K562 (cell line): ENCODE data around the gene SLC26A8. TPM values are rescaled to one million over a fixed set of nuclear protein-coding genes. Genes with fewer than 3 reads are reported as not detected.

Experiments
- ATAC-seq: fragments of 200-7000 bp; cut with Tn5 transposase; 3 replicates; pipeline ENCODE4 v1.9.1; 2020; ENCODE audit warnings: moderate library complexity
- BruUV-seq: library from RNA; stranded (reverse); fragments of 400-500 nt; replicated peaks from 2 replicates; lab custom pipeline; 2021; lab: Mats Ljungman, UMichigan
- CTCF ChIA-PET: fragments of 300-600 bp; formaldehyde crosslinking; extraction: SDS; loops from one replicate; lab custom pipeline; 2021; ENCODE audit warnings: low intra/inter-chr PET ratio; lab: Yijun Ruan, JAX
- POLR2A ChIA-PET: fragments of 300-600, 350-650 bp; sonication (Branson Sonifier 250); formaldehyde crosslinking; extraction: SDS; loops from one replicate; lab custom pipeline; 2021; ENCODE audit warnings: antibody characterized with exemption, inconsistent platforms; lab: Yijun Ruan, JAX
- DNase-seq, 4 experiments: peaks; one replicate each; pipeline versions ENCODE4 v3.0.0 to v3.0.0-alpha.2; 2011 to 2018; ENCODE audit warnings: low spot score in 3 of 4, mixed read lengths in 3 of 4; ENCODE audit errors: extremely low read depth in 1 of 4
- FAIRE-seq: peaks from 2 replicates; lab custom pipeline; 2011; peaks lifted over from hg19 to GRCh38; lab: Jason Lieb, UNC
- H2AFZ ChIP-seq: 2 replicates; pipeline ENCODE4 v1.6.0; 2011; ENCODE audit warnings: low read depth, low read length, control low read depth, inconsistent platforms
- H3K27ac ChIP-seq: fragments of 200-600 bp; 3 replicates; pipeline ENCODE4 v1.8.0; 2011; ENCODE audit warnings: low read depth, mild to moderate bottlenecking, control low read depth, inconsistent platforms, low read length, moderate library complexity, mixed read lengths; ENCODE audit errors: extremely low read depth
- H3K27me3 ChIP-seq, 2 experiments: fragments of 300-600 bp in 1 of 2; 2 replicates in 1 of 2; 3 replicates in 1 of 2; pipeline versions ENCODE4 v1.6.0 to v1.8.0; 2011; ENCODE audit warnings: inconsistent platforms in 2 of 2, low read length in 2 of 2, mild to moderate bottlenecking in 1 of 2, mixed read lengths in 1 of 2, moderate library complexity in 1 of 2; ENCODE audit not compliant: control insufficient read depth in 2 of 2, insufficient read depth in 2 of 2
- H3K36me3 ChIP-seq: fragments of 300-600 bp; 3 replicates; pipeline ENCODE4 v1.8.0; 2011; ENCODE audit warnings: mild to moderate bottlenecking, low read length, inconsistent platforms; ENCODE audit not compliant: control insufficient read depth, insufficient read depth
- H3K4me1 ChIP-seq, 2 experiments: fragments of 200-600 bp in 1 of 2; replicated peaks in 1 of 2; 2 replicates in 1 of 2; 3 replicates in 1 of 2; pipeline versions ENCODE4 v1.5.1 to v1.8.0; 2011; ENCODE audit warnings: inconsistent platforms in 2 of 2, low read length in 2 of 2, mild to moderate bottlenecking in 1 of 2, mixed read lengths in 1 of 2, moderate library complexity in 1 of 2; ENCODE audit not compliant: control insufficient read depth in 2 of 2, insufficient read depth in 2 of 2
- H3K4me2 ChIP-seq: 2 replicates; pipeline ENCODE4 v1.6.1; 2011; ENCODE audit warnings: low read length, control low read depth, inconsistent platforms, mixed read lengths; ENCODE audit not compliant: insufficient read depth
- H3K4me3 ChIP-seq: fragments of 200-600 bp; sonication (generic), shearing (Covaris generic); 2 replicates; pipeline ENCODE4 v1.5.1; 2016; ENCODE audit warnings: control low read depth, inconsistent platforms
- H3K79me2 ChIP-seq: fragments of 200-600 bp; 3 replicates; pipeline ENCODE4 v1.8.0; 2011; ENCODE audit warnings: low read length, inconsistent platforms; ENCODE audit not compliant: control insufficient read depth, insufficient read depth
- H3K9ac ChIP-seq, 2 experiments: 2 replicates each; pipeline versions ENCODE4 v1.6.0 to v1.6.1; 2011; ENCODE audit warnings: low read depth in 2 of 2, low read length in 2 of 2, control low read depth in 1 of 2, inconsistent platforms in 1 of 2, mild to moderate bottlenecking in 1 of 2, mixed read lengths in 1 of 2; ENCODE audit not compliant: insufficient read depth in 1 of 2
- H3K9me1 ChIP-seq: one replicate; pipeline ENCODE4 v1.6.0; 2011; ENCODE audit warnings: inconsistent platforms, mild to moderate bottlenecking, low read length, moderate library complexity; ENCODE audit not compliant: control insufficient read depth, insufficient read depth
- H3K9me3 ChIP-seq: replicated peaks from 2 replicates; pipeline ENCODE4 v1.5.1; 2011; ENCODE audit warnings: low read depth, low read length, inconsistent platforms; ENCODE audit not compliant: control insufficient read depth, insufficient read depth
- H4K20me1 ChIP-seq: replicated peaks from 2 replicates; pipeline ENCODE4 v1.6.1; 2011; ENCODE audit warnings: low read length, inconsistent platforms, mixed read lengths; ENCODE audit not compliant: control insufficient read depth, insufficient read depth
- BCL6 ChIP-seq: fragments of 250-450 bp; sonication (Bioruptor Pico); IDR thresholded peaks from 2 replicates; pipeline ENCODE4 v1.4.0; 2020
- BRCA1 ChIP-seq, 2 experiments: fragments of 450-650 bp in 1 of 2; sonication (generic) in 1 of 2; formaldehyde crosslinking in 1 of 2; IDR thresholded peaks; 2 replicates each; pipeline versions ENCODE4 v1.5.0 to v1.6.1; 2017 to 2020; ENCODE audit warnings: mild to moderate bottlenecking in 1 of 2, missing genetic modification reagents in 1 of 2
- CREBBP ChIP-seq: IDR thresholded peaks from one replicate; pipeline ENCODE4 v1.6.1; 2012; ENCODE audit warnings: low read depth, mild to moderate bottlenecking, control low read depth, inconsistent platforms, low read length
- DIDO1 ChIP-seq: fragments of 450-650 bp; IDR thresholded peaks from 2 replicates; pipeline ENCODE4 v1.6.1; 2016; ENCODE audit warnings: low read depth, missing biosample characterization, missing genetic modification characterization
- EHMT2 ChIP-seq: fragments of 450-650 bp; IDR thresholded peaks from 2 replicates; pipeline ENCODE4 v1.6.1; 2018; ENCODE audit warnings: antibody characterized with exemption
- KDM1A ChIP-seq, 2 experiments: fragments of 450-650 bp; IDR thresholded peaks; 2 replicates each; pipeline ENCODE4 v1.6.1; 2016; ENCODE audit warnings: mild to moderate bottlenecking in 2 of 2
- MECOM ChIP-seq: fragments of 250-450 bp; sonication (Bioruptor Pico); IDR thresholded peaks from 2 replicates; pipeline ENCODE4 v1.8.0; 2022; ENCODE audit warnings: inconsistent platforms
- PCBP2 ChIP-seq: fragments of 200-400 bp; formaldehyde crosslinking; IDR thresholded peaks from 2 replicates; pipeline ENCODE4 v1.6.1; 2018; ENCODE audit warnings: low read length, low read depth, mild to moderate bottlenecking, moderate library complexity; ENCODE audit not compliant: poor library complexity, severe bottlenecking
- SAFB2 ChIP-seq: fragments of 200-400 bp; formaldehyde crosslinking; IDR thresholded peaks from 2 replicates; pipeline ENCODE4 v1.6.1; 2018; ENCODE audit warnings: borderline replicate concordance, low read length, low read depth, moderate library complexity; ENCODE audit not compliant: severe bottlenecking
- ZC3H8 ChIP-seq: fragments of 450-650 bp; IDR thresholded peaks from 2 replicates; pipeline ENCODE4 v1.6.1; 2017
- ZNF324 ChIP-seq: fragments of 250-450 bp; sonication (Bioruptor Pico); IDR thresholded peaks from 2 replicates; pipeline ENCODE4 v1.4.0; 2020; ENCODE audit warnings: mild to moderate bottlenecking
- ZNF583 ChIP-seq: fragments of 250-450 bp; sonication (Bioruptor Pico); IDR thresholded peaks from 2 replicates; pipeline ENCODE4 v1.4.0; 2020
- WGBS: fragments of 100-300 bp; shearing (Covaris generic); methylation state at CpG from one replicate; pipeline ENCODE4 v1.1.6; 2016; ENCODE audit warnings: low coverage, mixed read lengths; ENCODE audit not compliant: insufficient coverage; ENCODE audit errors: missing lambda C conversion rate; 5-methylcytosine and 5-hydroxymethylcytosine counted together
- in situ Hi-C: fragments of 300-500 bp; cut with MboI; formaldehyde crosslinking; loops from 4 replicates; pipeline ENCODE4 v1.15.0; 2018; ENCODE audit warnings: inconsistent platforms, mixed read lengths
- intact Hi-C: fragments of 100-400 bp; cut with micrococcal nuclease; formaldehyde crosslinking; loops from 2 replicates; pipeline ENCODE4 v1.14.2; 2022
- polyA plus RNA-seq, 8 experiments: library from polyadenylated mRNA; depleted of rRNA in 4 of 8; stranded (reverse) in 5 of 8; unstranded in 3 of 8; fragments of >200 nt; fragmentation: Nextera tagmentation in 2 of 8; fragmentation: Illumina TruSeq in 1 of 8; extraction: Ambion mirVana in 2 of 8; extraction: Trizol in 1 of 8; gene quantifications; 2 replicates each; pipeline versions ENCODE4 v1.2.1 to v1.2.3, GENCODE V29; 2011 to 2014; ENCODE audit warnings: inconsistent platforms in 1 of 8, missing spikeins in 1 of 8
- total RNA-seq, 7 experiments: library from RNA; depleted of rRNA in 6 of 7; stranded (reverse); fragments of >200 nt in 6 of 7; fragmentation: Illumina TruSeq in 2 of 7; extraction: Trizol in 2 of 7; gene quantifications; 2 replicates each; pipeline versions ENCODE4 v1.2.1 to v1.2.3, GENCODE V29; 2011 to 2021; ENCODE audit warnings: low replicate concordance in 1 of 7

Gene SLC26A8
- total and polyA plus RNA-seq, 9 of the 15 experiments (the other 6 are each of a cell fraction or from before 2014, with no cell fraction given): not detected

GRCh38 chr6:35967076-35967774 is 57.2 kb downstream of the SLC26A8 start (continued):
- TF ChIP-seq KDM1A (IDR thresholded peaks at IDR 0.05) (no peak), ZNF324 (no peak), MECOM (no peak), ZNF583 (no peak), BCL6 (CRISPR knock-in tag) (no peak), CREBBP (no peak), PCBP2 (no peak), ZC3H8 (no peak), DIDO1 (no peak), SAFB2 (no peak)
- TF ChIP-seq, all 486 proteins: peak for 0

GRCh38 chr6:35962779-35963560 is 61.5 kb downstream of the SLC26A8 start:
- Histone ChIP-seq H4K20me1 (no peaks in the 10 kb centered on the region; the same call in 1 of the 2 replicates), H3K4me2 (no peak overlapping the region), H3K27me3 (peaks cover 26 to 40% of the 10 kb centered on the region in 2 experiments), H3K9ac (no peak overlapping the region), H3K27ac (no peak overlapping the region), H3K79me2 (no peaks in the 10 kb centered on the region), H2AFZ (no peak overlapping the region), H3K4me1 (no peaks in the 10 kb centered on the region), H3K9me3 (no peaks in the 10 kb centered on the region), H3K36me3 (no peaks in the 10 kb centered on the region), H3K4me3 (no peak overlapping the region), H3K9me1 (no peaks in the 10 kb centered on the region)
- DNase-seq (no peak), ATAC-seq (no peak), FAIRE-seq (no peak)
- TF ChIP-seq BRCA1 (IDR thresholded peaks at IDR 0.05) (no peak), BRCA1 (CRISPR knock-in tag; IDR thresholded peaks at IDR 0.05) (no peak), EHMT2 (no peak)
- intact Hi-C loops: no loop called here
- 17% methylated on average over 14 of the region's 14 CpGs for WGBS
- BruUV-seq: no TSS peak
- in situ Hi-C loops: no loop called here
- ChIA-PET CTCF (interaction anchor here (0.6 kb wide), 1 partner anchor 22 kb away, joined by 3 read pairs; no protein-coding TSS in a partner anchor), POLR2A (interaction anchor here (0.6 to 1.4 kb wide), 4 partner anchors 9 to 1867 kb away, joined by 3 to 5 read pairs (median 3); no protein-coding TSS in a partner anchor)
